ENCODE measurements around the gene KLHDC8A. TPM values are rescaled to one million over a fixed set of nuclear protein-coding genes. Genes with fewer than 3 reads are reported as not detected.

The KLHDC8A gene
- total RNA-seq, 2 donors from 2014 or later, result 15.6 TPM; not detected in 1

DNA sequence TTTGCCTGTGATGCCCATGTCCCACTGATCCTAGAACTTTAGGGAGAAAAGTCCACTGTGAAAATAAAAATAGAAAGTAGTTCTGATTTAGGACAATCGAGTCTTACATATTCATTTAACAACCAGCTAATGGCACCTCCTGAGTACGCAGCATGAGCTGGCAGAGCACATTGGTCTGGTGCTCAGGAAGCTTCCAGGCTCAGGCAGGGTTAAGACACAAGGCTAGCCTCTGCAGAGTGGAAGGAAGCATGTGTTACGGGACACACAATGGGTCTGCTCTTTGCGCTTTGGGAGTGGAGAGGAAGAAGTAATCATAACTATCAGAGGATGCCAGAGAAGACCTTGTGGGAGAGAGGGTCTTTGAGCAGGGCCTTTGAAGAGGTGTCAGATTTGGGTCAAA is 4.2 kb upstream of the KLHDC8A start:
- Histone ChIP-seq H3K4me1 (replicated peaks) (no peaks in the 10 kb centered on the region), H3K27ac (no peak overlapping the region), H3K4me3 (no peak overlapping the region), H3K27me3 (replicated peaks; ENCODE audit: insufficient read depth) (no peaks in the 10 kb centered on the region), H3K9me3 (no peaks in the 10 kb centered on the region), H3K36me3 (no peaks in the 10 kb centered on the region)
- 82% methylated on average over 4 of the region's 4 CpGs for WGBS
- TF ChIP-seq, protein P1, sequence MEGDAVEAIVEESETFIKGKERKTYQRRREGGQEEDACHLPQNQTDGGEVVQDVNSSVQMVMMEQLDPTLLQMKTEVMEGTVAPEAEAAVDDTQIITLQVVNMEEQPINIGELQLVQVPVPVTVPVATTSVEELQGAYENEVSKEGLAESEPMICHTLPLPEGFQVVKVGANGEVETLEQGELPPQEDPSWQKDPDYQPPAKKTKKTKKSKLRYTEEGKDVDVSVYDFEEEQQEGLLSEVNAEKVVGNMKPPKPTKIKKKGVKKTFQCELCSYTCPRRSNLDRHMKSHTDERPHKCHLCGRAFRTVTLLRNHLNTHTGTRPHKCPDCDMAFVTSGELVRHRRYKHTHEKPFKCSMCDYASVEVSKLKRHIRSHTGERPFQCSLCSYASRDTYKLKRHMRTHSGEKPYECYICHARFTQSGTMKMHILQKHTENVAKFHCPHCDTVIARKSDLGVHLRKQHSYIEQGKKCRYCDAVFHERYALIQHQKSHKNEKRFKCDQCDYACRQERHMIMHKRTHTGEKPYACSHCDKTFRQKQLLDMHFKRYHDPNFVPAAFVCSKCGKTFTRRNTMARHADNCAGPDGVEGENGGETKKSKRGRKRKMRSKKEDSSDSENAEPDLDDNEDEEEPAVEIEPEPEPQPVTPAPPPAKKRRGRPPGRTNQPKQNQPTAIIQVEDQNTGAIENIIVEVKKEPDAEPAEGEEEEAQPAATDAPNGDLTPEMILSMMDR (IDR thresholded peaks at IDR 0.05), result no peak
- no peak for TF ChIP-seq POLR2A (IDR thresholded peaks at IDR 0.05)
- no peak for TF ChIP-seq POLR2AphosphoS5 (IDR thresholded peaks at IDR 0.05)
- intact Hi-C loops (cut with DNase I), result no loop called here
- DNase-seq (ENCODE audit: low spot score), result no peak

DNA sequence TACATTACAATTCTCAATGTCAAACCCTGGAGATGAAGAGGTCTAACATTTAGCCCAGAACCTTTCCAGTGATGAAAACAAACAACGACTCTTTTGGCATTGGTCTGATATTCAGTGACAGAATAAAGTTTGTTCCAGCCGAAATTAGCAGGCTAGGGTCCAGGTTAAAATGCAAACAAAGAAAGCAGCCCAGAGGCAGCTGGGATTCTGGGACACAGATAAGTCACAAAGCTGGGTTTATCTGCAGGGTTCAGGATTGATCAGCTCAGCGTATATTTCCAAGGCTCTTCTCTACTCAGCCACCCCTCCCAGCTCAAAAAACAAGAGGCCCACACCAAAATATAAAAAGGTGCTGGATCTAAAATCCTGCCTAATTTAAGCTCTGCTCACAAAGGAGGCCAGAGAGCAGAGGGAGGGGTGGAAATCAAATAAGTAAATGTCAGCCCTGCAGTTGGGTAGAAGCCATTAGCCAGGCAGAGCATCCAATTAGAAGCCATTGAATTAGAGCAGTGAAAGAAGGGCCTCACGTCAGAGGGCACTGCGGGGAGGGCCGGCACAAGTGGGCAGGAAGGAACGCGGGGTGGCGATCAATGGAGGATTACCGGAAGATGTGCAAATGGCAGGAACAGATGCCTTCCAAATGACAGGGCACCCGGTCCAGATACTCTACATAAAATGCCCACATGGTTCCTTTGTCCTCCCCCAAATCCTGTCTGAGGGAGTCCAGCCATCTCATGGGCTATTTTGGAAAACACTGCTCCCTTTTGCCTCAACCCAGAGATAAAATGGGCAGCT is 3.2 kb upstream of the KLHDC8A start:
- no peak overlapping the region for H3K27ac ChIP-seq
- H3K36me3 ChIP-seq, result no peaks in the 10 kb centered on the region
- no peak overlapping the region for H3K4me3 ChIP-seq
- WGBS, result 48% methylated on average over 11 of the region's 11 CpGs
- intact Hi-C loops (cut with DNase I), result loop anchor here (10.0 kb wide), 1 partner anchor 165 kb away; no protein-coding TSS in a partner anchor
- DNase-seq (ENCODE audit: low spot score), result no peak
- H3K4me1 ChIP-seq (replicated peaks), result no peaks in the 10 kb centered on the region
- no peaks in the 10 kb centered on the region for H3K9me3 ChIP-seq
- no peaks in the 10 kb centered on the region for H3K27me3 ChIP-seq (replicated peaks; ENCODE audit: insufficient read depth)
- no peak for TF ChIP-seq POLR2AphosphoS5 (IDR thresholded peaks at IDR 0.05)
- TF ChIP-seq, protein P1 (IDR thresholded peaks at IDR 0.05), result no peak
- no peak for TF ChIP-seq POLR2A (IDR thresholded peaks at IDR 0.05)

DNA sequence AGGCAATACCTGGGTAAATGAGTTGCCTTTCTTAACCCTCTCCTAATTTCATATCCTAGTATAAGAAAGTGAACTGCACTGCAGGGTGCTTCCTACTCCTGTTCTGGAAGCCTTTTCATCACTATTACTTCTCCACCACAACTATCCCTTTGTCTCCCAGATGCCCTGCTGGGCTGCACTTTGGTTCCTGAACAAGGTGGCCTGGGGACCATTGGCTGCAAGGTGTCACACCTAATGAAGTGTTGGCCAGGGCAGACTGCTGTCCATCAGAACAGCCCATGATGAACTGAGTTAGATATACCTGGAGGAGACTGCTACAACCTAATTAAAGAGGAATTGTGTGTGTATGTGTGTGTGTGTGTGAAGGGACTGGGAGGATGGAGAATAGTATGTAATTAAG is 1.9 kb upstream of the KLHDC8A start:
- H3K36me3 ChIP-seq, result no peaks in the 10 kb centered on the region
- H3K4me3 ChIP-seq, result no peak overlapping the region
- TF ChIP-seq POLR2AphosphoS5 (IDR thresholded peaks at IDR 0.05), result no peak
- TF ChIP-seq, protein P1 (IDR thresholded peaks at IDR 0.05), result no peak
- DNase-seq (ENCODE audit: low spot score), result no peak
- no peaks in the 10 kb centered on the region for H3K9me3 ChIP-seq
- H3K27me3 ChIP-seq (replicated peaks; ENCODE audit: insufficient read depth), result no peaks in the 10 kb centered on the region
- intact Hi-C loops (cut with DNase I), result loop anchor here (10.0 kb wide), 1 partner anchor 166 kb away; no protein-coding TSS in a partner anchor
- H3K27ac ChIP-seq, result no peak overlapping the region
- H3K4me1 ChIP-seq (replicated peaks), result no peaks in the 10 kb centered on the region

DNA sequence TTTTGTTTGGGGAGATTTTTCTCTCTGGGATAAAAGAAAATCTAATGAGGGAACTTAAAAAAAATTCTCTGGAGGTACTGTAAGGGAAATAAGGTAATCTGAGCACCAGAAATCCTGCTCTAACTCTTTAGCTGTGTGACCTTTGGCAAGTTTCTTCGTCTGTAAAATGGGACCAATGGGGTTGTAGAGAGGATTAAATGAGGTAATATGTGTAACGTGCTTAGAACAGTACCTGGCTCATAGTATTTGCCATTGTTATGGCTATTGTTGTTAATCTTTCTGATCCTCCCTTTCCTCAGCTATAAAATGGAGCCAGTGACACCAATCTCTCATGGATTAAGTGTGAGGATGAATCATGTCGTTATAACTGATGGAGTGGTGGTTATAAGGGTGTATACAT is 845 bp upstream of the KLHDC8A start:
- DNase-seq (ENCODE audit: low spot score), result no peak
- Histone ChIP-seq H3K27me3 (replicated peaks; ENCODE audit: insufficient read depth) (no peaks in the 10 kb centered on the region), H3K4me1 (replicated peaks) (no peaks in the 10 kb centered on the region), H3K27ac (no peak overlapping the region), H3K4me3 (no peak overlapping the region), H3K36me3 (no peaks in the 10 kb centered on the region), H3K9me3 (no peaks in the 10 kb centered on the region)
- WGBS, result 90% methylated on average over 3 of the region's 3 CpGs
- intact Hi-C loops (cut with DNase I), result loop anchor here (10.0 kb wide), 1 partner anchor 167 kb away; no protein-coding TSS in a partner anchor
- no peak for TF ChIP-seq POLR2AphosphoS5 (IDR thresholded peaks at IDR 0.05)
- TF ChIP-seq POLR2A (IDR thresholded peaks at IDR 0.05), result no peak
- TF ChIP-seq, protein P1 (IDR thresholded peaks at IDR 0.05), result no peak

DNA sequence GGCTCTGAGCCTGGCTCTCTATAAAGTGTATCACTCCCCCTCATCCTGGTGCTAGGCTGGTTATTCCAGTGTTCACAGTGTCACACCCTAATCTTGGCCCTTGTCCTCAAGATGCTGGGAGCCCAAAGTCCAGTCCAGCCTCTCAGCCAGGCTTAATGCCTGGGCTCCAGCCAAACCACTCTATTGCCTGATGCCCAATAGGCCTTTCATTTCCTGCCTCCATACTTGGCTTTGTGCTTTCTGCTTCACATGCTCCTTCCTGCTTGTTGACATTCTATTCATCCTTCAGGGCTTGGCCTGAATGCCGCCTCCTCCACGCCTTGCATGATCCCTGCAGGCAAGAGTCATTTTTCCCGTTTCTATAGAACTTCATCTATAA is 1.7 kb downstream of the KLHDC8A start:
- TF ChIP-seq, protein P1 (IDR thresholded peaks at IDR 0.05), result no peak
- no peak for TF ChIP-seq POLR2AphosphoS5 (IDR thresholded peaks at IDR 0.05)
- TF ChIP-seq POLR2A (IDR thresholded peaks at IDR 0.05), result no peak
- Histone ChIP-seq H3K27ac (no peak overlapping the region), H3K27me3 (replicated peaks; ENCODE audit: insufficient read depth) (no peaks in the 10 kb centered on the region), H3K4me1 (replicated peaks) (no peaks in the 10 kb centered on the region), H3K9me3 (no peaks in the 10 kb centered on the region), H3K36me3 (no peaks in the 10 kb centered on the region), H3K4me3 (no peak overlapping the region)
- intact Hi-C loops (cut with DNase I), result loop anchor here (2.0 to 10.0 kb wide), 2 partner anchors 130 to 170 kb away; no protein-coding TSS in a partner anchor
- 79% methylated on average over 3 of the region's 3 CpGs for WGBS
- DNase-seq (ENCODE audit: low spot score), result no peak

All from prostate gland (tissue), 2 donors.